GM21423 (cell line): ENCODE results near the gene KATNB1.
"Not testable (repeated sequence)": the region's sequence is repeated elsewhere in the genome, so short reads cannot be mapped to it uniquely, and the experiment has no call there.

Experiments used
- ATAC-seq: cut with Tn5 transposase; IDR thresholded peaks from one replicate; pipeline ENCODE4 v1.9.1; 2021; ENCODE audit warnings: mild to moderate bottlenecking, moderate library complexity; ENCODE audit not compliant: unreplicated experiment

Gene KATNB1

GRCh38 chr16:57741660-57742191, 6.2 kb downstream of the KATNB1 start:
- ATAC-seq, result no peak

GRCh38 chr16:57742543-57742942, 7.0 kb downstream of the KATNB1 start:
- no peak for ATAC-seq

GRCh38 chr16:57743458-57743857, 7.9 kb downstream of the KATNB1 start:
- no peak for ATAC-seq

GRCh38 chr16:57743886-57744641, 8.5 kb downstream of the KATNB1 start:
- ATAC-seq, result no peak

- no peak for ATAC-seq
These were observed 9.0 kb downstream of the KATNB1 start for GRCh38 chr16:57744642-57744903.

GRCh38 chr16:57745768-57746167, 10.2 kb downstream of the KATNB1 start:
- no peak for ATAC-seq

- not testable (repeated sequence) for ATAC-seq
These were observed 10.7 kb downstream of the KATNB1 start for GRCh38 chr16:57746316-57746715.

GRCh38 chr16:57747091-57747490, 11.5 kb downstream of the KATNB1 start:
- no peak for ATAC-seq

GRCh38 chr16:57747496-57747895, 11.9 kb downstream of the KATNB1 start:
- ATAC-seq, result no peak

- ATAC-seq, result no peak
These were observed 12.4 kb downstream of the KATNB1 start for GRCh38 chr16:57747996-57748395.

- no peak for ATAC-seq
These were observed 13.0 kb downstream of the KATNB1 start for GRCh38 chr16:57748596-57748995.

GRCh38 chr16:57749101-57749692, 13.6 kb downstream of the KATNB1 start:
- ATAC-seq, result no peak

GRCh38 chr16:57749856-57750452, 14.4 kb downstream of the KATNB1 start:
- no peak for ATAC-seq

GRCh38 chr16:57750796-57751538, 15.4 kb downstream of the KATNB1 start:
- no peak for ATAC-seq

- no peak for ATAC-seq
These were observed 16.1 kb downstream of the KATNB1 start for GRCh38 chr16:57751539-57752202.

GRCh38 chr16:57752203-57752580, 16.6 kb downstream of the KATNB1 start:
- ATAC-seq, result no peak

GRCh38 chr16:57752581-57753447, 17.2 kb downstream of the KATNB1 start:
- no peak for ATAC-seq

GRCh38 chr16:57753448-57754353, 18.1 kb downstream of the KATNB1 start:
- no peak for ATAC-seq
